Activated CD4-positive, alpha-beta T cell treated with anti-CD3 and anti-CD28 coated beads, Interleukin-2, amount 50 U/mL, for 16 hours (primary cell): ENCODE data around the gene ULK3.

Experiments
- DNase-seq: peaks from one replicate; pipeline ENCODE4 v3.0.0-alpha.2; 2020

The ULK3 gene

DNA sequence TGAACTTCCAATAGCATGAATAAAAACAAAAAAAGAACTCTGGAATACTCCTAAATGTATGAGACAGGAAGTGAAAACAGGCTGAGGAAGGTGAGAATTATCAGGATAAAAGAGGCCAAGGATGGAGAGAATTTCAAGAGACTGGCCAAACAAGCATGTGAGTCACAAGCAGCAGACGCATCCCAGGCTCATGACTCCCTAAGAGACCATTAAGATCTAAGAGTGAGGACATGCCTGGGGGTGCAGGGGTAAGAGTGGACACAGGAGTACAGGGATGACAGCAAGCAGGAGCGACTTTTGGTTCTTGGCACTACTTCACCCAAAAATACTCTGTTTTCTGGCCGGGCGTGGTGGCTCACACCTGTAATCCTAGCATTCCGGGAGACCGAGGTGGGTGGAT lies 23.1 kb upstream of the ULK3 start:
- DNase-seq = no peak

- no peak for DNase-seq
These were observed 22.4 kb upstream of the ULK3 start for GRCh38 chr15:74865316-74865715.

DNA sequence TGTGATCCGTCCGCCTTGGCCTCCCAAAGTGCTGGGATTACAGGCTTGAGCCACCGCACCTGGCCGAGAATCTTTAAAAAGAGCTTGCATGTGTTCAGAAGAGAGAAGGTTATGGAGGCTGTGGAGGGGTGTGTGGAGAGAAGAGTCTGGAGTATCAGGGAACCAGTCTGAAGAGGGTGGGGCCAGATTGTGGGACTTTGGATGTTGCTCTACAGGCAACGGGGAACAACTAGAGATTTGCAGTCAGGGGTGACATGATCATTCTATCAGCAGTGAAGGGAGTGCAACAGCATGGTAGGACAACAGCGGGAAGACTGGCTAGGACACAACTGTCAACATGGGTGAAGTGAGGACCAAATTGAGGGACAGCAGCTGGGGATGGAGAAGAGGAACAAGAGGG lies 21.3 kb upstream of the ULK3 start:
- DNase-seq = no peak

- no peak for DNase-seq
These were observed 20.5 kb upstream of the ULK3 start for GRCh38 chr15:74863239-74864056.

DNA sequence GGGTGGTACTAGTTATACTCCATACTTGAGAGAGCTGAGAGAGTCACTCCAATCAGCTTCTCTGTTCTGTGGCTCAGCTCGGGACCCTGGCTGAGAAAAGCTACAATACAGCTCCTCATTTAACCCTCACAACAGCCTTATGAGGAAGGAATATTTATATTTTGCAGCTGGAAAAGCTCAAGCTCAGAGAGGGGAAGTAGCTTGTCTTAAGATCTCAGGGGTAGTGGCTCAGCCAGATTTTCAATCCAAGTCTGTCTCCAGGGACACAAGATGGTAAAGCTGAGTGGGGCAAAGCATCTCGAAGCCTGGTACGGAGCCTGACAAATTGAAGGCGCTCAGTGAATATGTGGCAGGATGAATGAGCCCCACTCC lies 15.4 kb upstream of the ULK3 start:
- no peak for DNase-seq

GRCh38 chr15:74857671-74858368 lies 14.9 kb upstream of the ULK3 start:
- no peak for DNase-seq

DNA sequence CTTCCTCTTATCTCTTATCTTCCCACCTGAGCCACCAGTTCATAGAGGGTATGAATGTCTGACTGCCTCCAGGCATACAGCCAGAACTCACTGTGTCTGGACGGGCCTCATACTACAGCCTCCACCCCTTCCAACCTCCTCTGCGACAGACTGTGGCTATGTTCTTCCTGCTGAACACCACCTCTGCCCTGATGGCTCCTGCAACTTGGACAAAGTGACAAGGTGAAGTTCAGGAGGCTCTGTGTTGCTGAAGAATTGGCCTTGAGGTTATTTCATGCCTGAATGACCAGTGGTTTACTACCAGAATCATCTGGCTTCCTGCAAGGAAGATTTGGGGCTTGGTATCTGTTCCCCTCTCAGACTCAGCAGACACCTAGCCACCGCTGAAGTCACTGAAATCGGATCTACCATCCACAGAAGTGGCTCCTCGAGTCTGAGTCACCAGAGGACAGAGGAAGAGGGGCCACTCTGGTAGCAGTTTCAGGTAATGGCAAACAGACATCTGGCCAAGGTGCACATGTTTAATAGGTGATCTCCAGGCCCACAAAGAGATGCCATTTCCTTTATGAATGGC lies 14.2 kb upstream of the ULK3 start:
- DNase-seq = no peak

- DNase-seq = no peak
These were observed 13.6 kb upstream of the ULK3 start for GRCh38 chr15:74856537-74856936.

DNA sequence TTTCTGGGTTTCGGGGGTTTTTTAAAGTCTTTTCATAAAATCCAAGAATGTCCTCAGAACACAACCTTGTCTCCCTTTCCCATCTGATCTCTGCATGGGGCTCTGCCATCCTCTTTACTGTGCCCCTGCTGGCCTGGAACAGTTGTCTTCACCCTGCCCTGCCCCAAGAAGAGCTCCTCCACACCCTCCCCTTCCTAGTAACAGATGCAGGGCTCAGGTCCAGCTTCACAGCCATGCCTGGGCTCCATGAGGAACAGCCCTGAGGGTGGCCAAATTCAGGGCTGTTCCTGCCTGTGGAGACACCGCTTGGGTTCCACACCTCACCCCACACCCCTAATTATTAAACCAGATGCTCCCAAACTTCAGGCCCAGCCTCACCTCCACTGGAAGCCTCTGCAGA lies 12.9 kb upstream of the ULK3 start:
- no peak for DNase-seq

DNA sequence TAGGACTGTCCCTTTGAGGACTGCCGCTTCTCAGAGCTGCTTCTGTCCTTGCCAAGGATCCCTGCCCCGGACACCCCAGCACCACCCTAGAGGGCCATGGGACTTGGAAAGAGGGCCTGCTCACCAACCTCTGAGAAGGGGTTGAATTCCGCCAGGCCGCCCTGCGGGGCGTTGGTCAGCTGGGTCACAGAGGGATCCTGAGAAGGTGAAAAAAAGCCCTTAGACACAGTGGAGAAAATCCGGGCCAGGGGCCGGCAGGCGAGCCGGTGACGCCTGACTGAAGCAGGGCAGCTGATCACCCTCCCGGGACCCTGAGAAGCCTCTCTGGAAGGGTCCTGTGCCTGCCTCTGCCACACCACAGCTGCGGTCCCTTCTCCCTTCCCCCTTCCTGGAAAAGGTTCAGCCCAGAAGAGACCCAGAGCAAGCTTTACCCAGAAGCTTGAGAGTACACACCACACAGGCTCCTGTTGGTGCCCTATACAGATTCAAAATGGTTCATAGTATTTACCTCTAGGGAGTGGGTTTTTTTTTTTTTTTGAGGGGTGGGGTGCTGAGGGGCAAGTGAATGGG lies 11.6 kb upstream of the ULK3 start:
- DNase-seq = no peak

DNA sequence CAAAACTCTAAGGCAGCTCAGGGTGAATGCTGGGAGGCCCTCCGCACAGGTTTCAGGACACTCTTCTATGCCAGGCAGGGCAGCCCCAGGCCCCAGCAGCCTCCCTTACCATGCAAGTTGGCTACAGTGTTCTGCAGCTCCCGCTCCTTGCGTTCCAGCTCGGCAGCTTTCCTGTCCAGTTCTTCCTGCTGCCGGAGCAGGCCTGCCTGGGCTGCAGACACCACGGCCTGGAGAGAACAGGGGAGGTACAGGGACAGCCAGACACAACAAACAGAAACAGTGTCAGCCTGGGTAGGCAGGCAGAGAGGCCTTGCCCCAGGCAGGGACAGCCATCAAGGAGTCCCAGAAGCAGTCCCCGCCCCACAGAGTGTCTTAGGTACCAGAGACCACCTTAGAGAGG lies 9.0 kb upstream of the ULK3 start:
- DNase-seq = no peak

- DNase-seq = no peak
These were observed 7.4 kb upstream of the ULK3 start for GRCh38 chr15:74850393-74850792.

DNA sequence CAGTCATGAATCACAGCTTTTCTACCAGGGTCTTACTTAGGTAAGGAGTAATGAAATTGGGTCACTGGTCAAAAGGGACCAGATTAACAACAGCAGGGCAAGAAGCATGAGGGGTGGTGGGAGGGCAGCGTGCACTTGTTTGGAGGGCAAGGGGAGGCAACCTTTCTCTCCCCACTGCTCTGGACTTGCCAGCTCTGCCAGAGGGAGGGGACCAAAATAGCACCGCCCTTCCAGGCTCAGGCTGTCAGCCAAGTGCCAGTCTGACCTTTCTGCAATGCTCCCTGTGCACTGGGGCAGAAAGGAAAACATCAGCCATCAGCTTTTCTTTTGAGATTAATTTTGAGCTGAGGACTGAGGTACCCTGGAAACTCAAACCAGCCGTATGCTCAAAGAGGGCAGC lies 4.5 kb upstream of the ULK3 start:
- no peak for DNase-seq

GRCh38 chr15:74845581-74845980 lies 2.6 kb upstream of the ULK3 start:
- DNase-seq = peak; percentile 52

DNA sequence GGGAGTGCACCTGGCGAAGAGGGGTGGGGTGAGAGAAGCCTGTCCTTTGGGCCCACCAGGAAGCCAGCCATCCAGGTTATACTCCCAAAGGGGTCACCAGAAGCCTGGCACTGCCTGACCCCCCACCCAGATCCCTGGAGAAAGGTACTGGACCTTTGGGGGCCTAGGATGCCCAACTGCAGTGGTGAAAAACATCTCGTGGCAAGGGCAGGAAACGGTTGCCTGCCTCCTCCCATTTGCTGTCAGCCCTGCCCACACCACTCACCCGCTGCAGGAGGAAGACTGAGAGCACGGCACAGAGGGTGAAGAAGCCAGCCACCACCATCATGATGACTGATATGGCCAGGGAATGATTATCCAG lies 2.2 kb upstream of the ULK3 start:
- DNase-seq = peak; percentile 83

DNA sequence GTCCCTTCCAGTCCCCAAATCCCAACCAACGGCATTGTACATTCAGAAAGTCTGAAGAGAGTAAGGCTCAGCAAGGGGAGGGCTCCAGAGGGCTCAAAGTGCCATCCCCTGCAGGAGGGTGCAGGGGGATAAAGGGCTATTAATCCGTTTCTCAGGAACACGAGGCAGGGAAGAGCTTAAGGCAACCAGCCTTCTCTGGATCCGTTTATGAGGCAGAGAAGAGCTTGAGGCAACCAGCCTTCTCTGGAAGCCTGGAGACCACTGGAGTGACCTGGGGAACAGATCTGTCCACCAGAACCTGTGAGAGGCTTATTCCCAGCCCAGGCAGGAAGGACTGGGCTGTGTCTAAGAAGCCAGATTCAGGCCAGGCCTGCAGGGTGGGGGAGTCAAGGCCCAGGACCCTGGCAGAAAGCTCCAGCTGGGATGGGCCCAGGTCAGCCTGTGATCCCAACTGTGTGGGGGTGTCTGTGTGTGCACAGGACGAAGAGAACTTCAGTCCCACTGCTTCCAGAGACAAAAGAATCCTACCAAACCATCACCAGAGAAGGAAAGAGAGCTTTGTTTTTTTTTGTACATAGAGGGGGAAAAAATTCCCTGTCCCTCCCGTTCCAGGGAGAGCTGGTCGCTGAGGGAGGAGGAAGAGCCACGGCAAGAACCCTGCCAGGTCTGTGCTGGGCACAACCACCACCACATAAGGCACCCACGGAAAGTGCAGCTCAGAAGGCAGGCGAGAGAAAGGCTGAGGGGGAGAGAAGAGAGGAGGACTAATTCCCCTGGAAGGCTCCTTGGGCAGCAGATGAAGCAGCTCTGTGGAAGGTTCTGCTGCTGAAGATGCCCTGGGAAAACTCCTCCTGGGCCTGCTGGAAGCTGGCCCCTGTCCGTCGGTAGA lies 1.6 kb upstream of the ULK3 start:
- DNase-seq = no peak

DNA sequence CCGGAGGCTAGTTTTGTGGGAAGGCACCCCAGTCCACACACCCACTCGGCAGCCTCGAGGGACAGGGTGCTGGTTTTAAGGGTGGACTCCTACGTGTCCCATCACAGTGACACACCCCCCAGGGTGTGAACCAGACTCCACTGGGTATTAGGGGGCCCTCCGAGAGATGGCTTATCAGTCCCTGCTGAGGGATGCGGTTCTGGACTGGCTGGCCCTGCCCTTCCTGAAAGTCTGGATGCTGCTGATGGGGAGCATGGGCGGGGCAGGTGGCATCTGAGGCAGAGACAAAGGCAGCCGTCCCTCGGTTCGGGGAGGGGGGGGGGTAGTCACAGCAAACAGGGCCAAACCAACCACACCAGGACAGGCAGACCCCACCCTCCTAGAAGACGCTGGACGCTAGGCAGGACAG lies 939 bp upstream of the ULK3 start:
- DNase-seq = no peak

DNA sequence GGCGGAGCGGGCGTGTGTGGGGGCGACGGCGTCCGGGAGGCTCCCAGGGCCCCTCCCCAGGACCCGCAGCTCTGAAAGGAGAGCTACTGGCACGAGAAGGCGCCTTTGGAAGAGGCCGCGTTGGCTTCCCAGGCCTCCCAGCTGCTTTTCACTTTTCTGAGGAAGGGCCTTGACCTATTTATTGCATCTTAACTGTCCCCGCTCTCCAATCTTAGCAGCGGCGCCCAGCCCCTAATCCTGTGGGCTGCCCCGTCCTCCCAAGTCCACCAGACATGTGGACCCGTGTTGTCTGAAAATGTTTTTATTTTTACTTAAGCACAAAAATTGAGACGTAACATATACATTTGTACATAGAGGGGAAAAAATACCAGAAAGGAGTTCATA lies 481 bp upstream of the ULK3 start:
- no peak for DNase-seq

GRCh38 chr15:74841891-74842373 lies 1.0 kb downstream of the ULK3 start:
- no peak for DNase-seq

- no peak for DNase-seq
These were observed 1.8 kb downstream of the ULK3 start for GRCh38 chr15:74840851-74841775.

GRCh38 chr15:74839526-74840395 lies 3.2 kb downstream of the ULK3 start:
- no peak for DNase-seq
